ENCODE data around the gene SURF2.

- no peak for TF ChIP-seq CTCF (conservative IDR thresholded peaks at IDR 0.05; ENCODE audit: low read length)
- TF ChIP-seq EZH2phosphoT487 (IDR thresholded peaks at IDR 0.05; ENCODE audit: borderline replicate concordance, low read depth, low read length), result no peak
Measured at GRCh38 chr9:133370685-133371084, 14.3 kb downstream of the SURF2 start.
